Activated T-helper 1 cell treated with anti-CD3 and anti-CD28 coated beads, Interleukin-12 subunit alpha, Interleukin-12 subunit beta, Interleukin-2, Interleukin-4 antibody, amounts not matched to agents 30 ng/mL and 10 ng/mL and 1 ng/mL, durations not matched to agents 14 hours and 24 hours and 36 hours (primary cell): Measurements from ENCODE around the gene IL32. TPM values are rescaled to one million over a fixed set of nuclear protein-coding genes. Genes with fewer than 3 reads are reported as not detected.

Experiments used
- DNase-seq: peaks from one replicate; pipeline ENCODE4 v3.0.0; 2021; ENCODE audit warnings: low spot score
- H3K27ac Mint-ChIP-seq: one replicate; pipeline ENCODE4 v1.8.0; 2021; ENCODE audit warnings: mild to moderate bottlenecking, mixed read lengths
- H3K27me3 Mint-ChIP-seq: one replicate; pipeline ENCODE4 v1.8.0; 2022; ENCODE audit warnings: mild to moderate bottlenecking, moderate library complexity, mixed read lengths; ENCODE audit not compliant: insufficient read depth
- H3K36me3 Mint-ChIP-seq: one replicate; pipeline ENCODE4 v1.8.0; 2021; ENCODE audit warnings: low read depth, mixed read lengths
- H3K4me1 Mint-ChIP-seq: one replicate; pipeline ENCODE4 v1.8.0; 2021; ENCODE audit warnings: low read depth, mixed read lengths
- H3K4me3 Mint-ChIP-seq: one replicate; pipeline ENCODE4 v1.8.0; 2021; ENCODE audit warnings: mild to moderate bottlenecking, moderate library complexity, mixed read lengths
- H3K9me3 Mint-ChIP-seq: one replicate; pipeline ENCODE4 v1.8.0; 2021; ENCODE audit warnings: mixed read lengths
- intact Hi-C: fragments of 100-400 bp; cut with micrococcal nuclease; formaldehyde crosslinking; loops from one replicate; pipeline ENCODE4 v1.15.1; 2024
- total RNA-seq: library from RNA; stranded (reverse); gene quantifications from 2 replicates; pipeline ENCODE4 v1.2.3, GENCODE V29; 2022

IL32 gene
- total RNA-seq, 1 donor from 2014 or later: 993 TPM

DNA sequence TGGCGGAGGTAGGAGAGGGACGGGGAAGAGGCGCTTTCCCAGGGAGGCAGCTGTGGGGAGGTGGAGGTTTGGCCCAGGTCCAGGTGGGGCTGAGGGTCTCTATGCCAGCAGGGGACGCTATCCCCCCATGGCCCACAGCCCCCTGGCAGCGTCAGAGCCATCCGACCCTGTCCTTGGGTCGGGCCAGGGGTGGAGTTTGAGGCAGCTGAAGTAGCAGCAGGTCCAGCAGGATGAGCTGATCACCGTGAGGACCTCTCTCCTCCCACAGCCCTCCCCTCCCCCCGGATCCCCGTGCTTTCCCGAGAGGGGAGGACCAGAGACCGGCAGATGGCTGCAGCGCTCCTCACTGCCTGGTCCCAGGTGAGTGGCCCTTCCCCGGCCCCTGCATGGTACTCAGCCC lies 50.1 kb downstream of the IL32 start:
- Mint-ChIP-seq H3K4me1 (no peaks in the 10 kb centered on the region), H3K27ac (no peak overlapping the region), H3K9me3 (no peaks in the 10 kb centered on the region), H3K27me3 (peaks cover 15% of the 10 kb centered on the region), H3K4me3 (no peak overlapping the region), H3K36me3 (no peaks in the 10 kb centered on the region)
- DNase-seq: no peak
- intact Hi-C loops: no loop called here

DNA sequence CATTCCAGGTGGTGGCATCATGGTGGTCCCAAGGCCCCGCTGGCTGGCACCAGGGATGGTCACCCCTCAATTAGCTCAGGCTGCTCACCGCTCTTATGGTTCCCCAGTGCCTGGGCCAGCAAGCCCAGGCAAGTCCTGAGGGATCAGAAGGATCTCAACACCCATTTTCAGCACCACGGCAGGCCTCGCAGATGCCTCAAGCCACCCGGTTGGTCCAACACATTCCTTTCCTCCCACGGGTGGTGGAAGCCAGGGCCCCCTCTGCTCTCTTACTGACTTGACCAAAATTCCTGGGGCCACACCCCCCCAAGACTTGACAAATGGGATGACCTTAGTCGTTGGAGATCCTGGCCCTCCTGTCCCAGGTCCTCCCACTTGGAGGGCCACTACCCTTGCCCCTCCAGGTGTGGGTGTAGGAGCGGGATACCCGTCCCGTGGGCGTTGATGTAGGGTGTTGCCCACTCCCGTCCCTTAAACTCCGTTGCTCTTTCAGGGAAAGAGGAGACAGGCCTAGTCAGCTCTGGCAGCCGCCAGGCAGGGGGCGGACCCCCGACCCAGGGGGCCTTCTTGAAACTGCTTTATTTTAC lies 52.9 kb downstream of the IL32 start:
- H3K27ac Mint-ChIP-seq: no peak overlapping the region
- no peak for DNase-seq
- H3K27me3 Mint-ChIP-seq: peaks cover 5% of the 10 kb centered on the region
- peaks cover under 1% of the 10 kb centered on the region for H3K4me1 Mint-ChIP-seq
- H3K36me3 Mint-ChIP-seq: no peaks in the 10 kb centered on the region
- H3K9me3 Mint-ChIP-seq: no peaks in the 10 kb centered on the region
- intact Hi-C loops: no loop called here
- H3K4me3 Mint-ChIP-seq: no peak overlapping the region

DNA sequence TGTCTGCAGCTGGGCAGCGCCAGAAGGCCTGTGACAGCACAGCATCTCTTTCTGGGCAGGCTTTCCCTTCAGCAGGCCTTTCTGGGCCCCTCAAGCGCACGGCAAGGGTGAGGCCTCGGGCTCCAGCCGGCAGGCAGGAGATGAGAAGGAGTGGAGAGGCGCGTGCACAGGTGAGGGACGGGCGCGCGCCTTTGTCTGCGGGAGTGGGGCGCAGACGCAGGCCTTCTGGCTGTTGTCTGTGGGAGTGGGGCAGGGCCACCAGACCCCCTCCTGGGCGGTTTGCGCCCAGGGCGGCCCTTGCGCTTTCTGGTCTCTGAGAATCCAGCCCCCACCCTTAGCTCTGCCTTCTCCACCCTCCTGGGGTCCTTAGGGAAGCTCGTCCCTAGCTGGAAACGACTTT lies 53.4 kb downstream of the IL32 start:
- Mint-ChIP-seq H3K9me3 (no peaks in the 10 kb centered on the region), H3K27ac (no peak overlapping the region), H3K4me1 (peaks cover 6% of the 10 kb centered on the region), H3K27me3 (peaks cover 3% of the 10 kb centered on the region), H3K36me3 (no peaks in the 10 kb centered on the region), H3K4me3 (no peak overlapping the region)
- no peak for DNase-seq
- intact Hi-C loops: no loop called here

Other genes starting within 250 kb of the IL32 start
- 9.2 and 10.1 TPM in 2 replicates for gene PRSS21, start 248.4 kb upstream of the IL32 start, total RNA-seq
- gene ZG16B, start 235.3 kb upstream of the IL32 start, total RNA-seq: 11.7 and 12.9 TPM in 2 replicates
- gene PRSS22, start 207.5 kb upstream of the IL32 start, total RNA-seq: not detected in 2 replicates
- gene FLYWCH2, start 182.4 kb upstream of the IL32 start, total RNA-seq: 22.9 and 25.4 TPM in 2 replicates
- gene FLYWCH1, start 153.7 kb upstream of the IL32 start, total RNA-seq: 61.1 and 65.7 TPM in 2 replicates
- gene KREMEN2, start 101.4 kb upstream of the IL32 start, total RNA-seq: 0.10 and 0.18 TPM in 2 replicates
- 40.1 and 44.0 TPM in 2 replicates for gene PAQR4, start 96.3 kb upstream of the IL32 start, total RNA-seq
- 151 and 152 TPM in 2 replicates for gene PKMYT1, start 85.2 kb upstream of the IL32 start, total RNA-seq
- not detected in 2 replicates for gene CLDN9, start 52.7 kb upstream of the IL32 start, total RNA-seq
- gene CLDN6, start 47.5 kb upstream of the IL32 start, total RNA-seq: not detected in 2 replicates
- gene TNFRSF12A, start 45.3 kb upstream of the IL32 start, total RNA-seq: 4.9 and 5.5 TPM in 2 replicates
- gene HCFC1R1, start 41.7 kb upstream of the IL32 start, total RNA-seq: 30.0 and 30.9 TPM in 2 replicates
- gene THOC6, start 41.6 kb upstream of the IL32 start, total RNA-seq: 48.3 and 49.0 TPM in 2 replicates
- 0.20 TPM in 1 of 2 replicates, not detected in the other for gene BICDL2, start 28.7 kb upstream of the IL32 start, total RNA-seq
- 11.9 and 12.8 TPM in 2 replicates for gene MMP25, start 19.1 kb upstream of the IL32 start, total RNA-seq
- gene ZSCAN10, start 33.7 kb downstream of the IL32 start, total RNA-seq: 0.07 TPM in 1 of 2 replicates, not detected in the other
- 0.15 and 0.39 TPM in 2 replicates for gene ZNF205, start 46.9 kb downstream of the IL32 start, total RNA-seq
- gene ZNF213, start 69.4 kb downstream of the IL32 start, total RNA-seq: 9.6 and 12.4 TPM in 2 replicates
- gene OR1F1, start 122.6 kb downstream of the IL32 start, total RNA-seq: not detected in 2 replicates
- 13.6 and 15.8 TPM in 2 replicates for gene ZNF200, start 169.5 kb downstream of the IL32 start, total RNA-seq
- gene MEFV, start 191.0 kb downstream of the IL32 start, total RNA-seq: not detected in 2 replicates
- gene ZNF263, start 217.9 kb downstream of the IL32 start, total RNA-seq: 25.5 and 27.8 TPM in 2 replicates
- gene TIGD7, start 239.8 kb downstream of the IL32 start, total RNA-seq: 2.0 and 3.1 TPM in 2 replicates
- 26.5 and 27.6 TPM in 2 replicates for gene ZNF75A, start 239.9 kb downstream of the IL32 start, total RNA-seq